Testis (tissue), 3 donors: ENCODE results near the gene BANK1. TPM values are rescaled to one million over a fixed set of nuclear protein-coding genes. Genes with fewer than 3 reads are reported as not detected.

Experiments
- DNase-seq: peaks from one replicate; pipeline ENCODE4 v3.0.0-alpha.2; 2019
- H3K27ac ChIP-seq, 2 donors: fragments of 200-600 bp; sonication (generic); one replicate each; pipeline ENCODE4 v1.5.1; 2019
- H3K27me3 ChIP-seq: fragments of 200-600 bp; sonication (generic); one replicate; pipeline ENCODE4 v1.5.1; 2019
- H3K36me3 ChIP-seq: fragments of 200-600 bp; sonication (generic); one replicate; pipeline ENCODE4 v1.5.1; 2017; ENCODE audit warnings: low read depth; ENCODE audit errors: missing control alignments
- H3K4me1 ChIP-seq: fragments of 200-600 bp; sonication (generic); one replicate; pipeline ENCODE4 v1.5.1; 2019
- H3K4me3 ChIP-seq, 2 donors: fragments of 200-600 bp; sonication (generic); one replicate each; pipeline ENCODE4 v1.5.1; 2017 to 2019
- H3K9me3 ChIP-seq: fragments of 200-600 bp; sonication (generic); one replicate; pipeline ENCODE4 v1.5.1; 2017
- POLR2A ChIP-seq: fragments of 450-650 bp; IDR thresholded peaks from one replicate; pipeline ENCODE4 v1.6.1; 2017; ENCODE audit warnings: antibody characterized with exemption, mild to moderate bottlenecking, moderate library complexity
- WGBS, 2 donors: methylation state at CpG; one replicate each; pipeline ENCODE4 v1.1.5; 2018; 5-methylcytosine and 5-hydroxymethylcytosine counted together
- intact Hi-C: fragments of 100-400 bp; cut with DNase I; formaldehyde crosslinking; loops from one replicate; pipeline ENCODE4 v1.15.1; 2023; ENCODE audit warnings: low total_unique reads
- polyA plus RNA-seq: library from polyadenylated mRNA; stranded (reverse); fragments of 350-450 nt; fragmentation: Illumina TruSeq; extraction: RNeasy Lipid Tissue Mini Kit (QIAGEN cat#74804); gene quantifications from one replicate; pipeline ENCODE4 v1.2.3, GENCODE V29; 2014; ENCODE audit warnings: low read depth, low replicate concordance; ENCODE audit not compliant: insufficient read depth
- total RNA-seq, 2 donors: library from RNA; depleted of rRNA; stranded (reverse); fragments of >200 nt; gene quantifications; one replicate each; pipeline ENCODE4 v1.2.3, GENCODE V29; 2016
- TF ChIP-seq, protein P1 (sequence below), 3 experiments: fragments of 450-650 bp in 2 of 3; fragments of 200-600 bp in 1 of 3; sonication (generic) in 1 of 3; IDR thresholded peaks; one replicate each; pipeline ENCODE4 v1.5.1; 2016 to 2019; ENCODE audit warnings: antibody characterized with exemption in 3 of 3, mild to moderate bottlenecking in 2 of 3, moderate library complexity in 1 of 3

Gene BANK1
- total and polyA plus RNA-seq, 3 donors from 2014 or later: 5.2 to 10.4 (median 10.0) TPM

- Histone ChIP-seq H3K27me3 (no peaks in the 10 kb centered on the region), H3K4me3 (no peak overlapping the region)
- 68 to 82% methylated on average over 1 of the region's 1 CpG for WGBS, 2 donors
Measured at GRCh38 chr4:101973361-101973760, 182.8 kb downstream of the BANK1 start.

GRCh38 chr4:101977076-101977475 lies 186.5 kb downstream of the BANK1 start:
- intact Hi-C loops: no loop called here
- Histone ChIP-seq H3K4me1 (no peaks in the 10 kb centered on the region), H3K36me3 (no peaks in the 10 kb centered on the region), H3K9me3 (no peaks in the 10 kb centered on the region), H3K4me3 (no peak overlapping the region), H3K27ac (no peak overlapping the region), H3K27me3 (no peaks in the 10 kb centered on the region)
- DNase-seq: no peak
- 42 to 45% methylated on average over 2 of the region's 2 CpGs for WGBS, 2 donors
- TF ChIP-seq POLR2A: no peak
- TF ChIP-seq, protein P1, sequence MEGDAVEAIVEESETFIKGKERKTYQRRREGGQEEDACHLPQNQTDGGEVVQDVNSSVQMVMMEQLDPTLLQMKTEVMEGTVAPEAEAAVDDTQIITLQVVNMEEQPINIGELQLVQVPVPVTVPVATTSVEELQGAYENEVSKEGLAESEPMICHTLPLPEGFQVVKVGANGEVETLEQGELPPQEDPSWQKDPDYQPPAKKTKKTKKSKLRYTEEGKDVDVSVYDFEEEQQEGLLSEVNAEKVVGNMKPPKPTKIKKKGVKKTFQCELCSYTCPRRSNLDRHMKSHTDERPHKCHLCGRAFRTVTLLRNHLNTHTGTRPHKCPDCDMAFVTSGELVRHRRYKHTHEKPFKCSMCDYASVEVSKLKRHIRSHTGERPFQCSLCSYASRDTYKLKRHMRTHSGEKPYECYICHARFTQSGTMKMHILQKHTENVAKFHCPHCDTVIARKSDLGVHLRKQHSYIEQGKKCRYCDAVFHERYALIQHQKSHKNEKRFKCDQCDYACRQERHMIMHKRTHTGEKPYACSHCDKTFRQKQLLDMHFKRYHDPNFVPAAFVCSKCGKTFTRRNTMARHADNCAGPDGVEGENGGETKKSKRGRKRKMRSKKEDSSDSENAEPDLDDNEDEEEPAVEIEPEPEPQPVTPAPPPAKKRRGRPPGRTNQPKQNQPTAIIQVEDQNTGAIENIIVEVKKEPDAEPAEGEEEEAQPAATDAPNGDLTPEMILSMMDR (IDR thresholded peaks at IDR 0.05): no peak

More at GRCh38 chr4:101973361-101973760, 182.8 kb downstream of the BANK1 start:
- no peak overlapping the region for H3K27ac ChIP-seq
- intact Hi-C loops: no loop called here
- TF ChIP-seq, protein P1 (IDR thresholded peaks at IDR 0.05): no peak
- TF ChIP-seq POLR2A: no peak
- no peak for DNase-seq
- no peaks in the 10 kb centered on the region for H3K4me1 ChIP-seq
- no peaks in the 10 kb centered on the region for H3K9me3 ChIP-seq
- no peaks in the 10 kb centered on the region for H3K36me3 ChIP-seq

- Histone ChIP-seq H3K9me3 (no peaks in the 10 kb centered on the region), H3K4me1 (no peaks in the 10 kb centered on the region), H3K27ac (no peak overlapping the region), H3K27me3 (no peaks in the 10 kb centered on the region), H3K36me3 (no peaks in the 10 kb centered on the region), H3K4me3 (no peak overlapping the region)
- intact Hi-C loops: no loop called here
- 65 to 68% methylated on average over 1 of the region's 1 CpG for WGBS, 2 donors
- no peak for DNase-seq
- TF ChIP-seq POLR2A: no peak
- TF ChIP-seq, protein P1 (IDR thresholded peaks at IDR 0.05): no peak
Measured at GRCh38 chr4:101981756-101982155, 191.2 kb downstream of the BANK1 start.

DNA sequence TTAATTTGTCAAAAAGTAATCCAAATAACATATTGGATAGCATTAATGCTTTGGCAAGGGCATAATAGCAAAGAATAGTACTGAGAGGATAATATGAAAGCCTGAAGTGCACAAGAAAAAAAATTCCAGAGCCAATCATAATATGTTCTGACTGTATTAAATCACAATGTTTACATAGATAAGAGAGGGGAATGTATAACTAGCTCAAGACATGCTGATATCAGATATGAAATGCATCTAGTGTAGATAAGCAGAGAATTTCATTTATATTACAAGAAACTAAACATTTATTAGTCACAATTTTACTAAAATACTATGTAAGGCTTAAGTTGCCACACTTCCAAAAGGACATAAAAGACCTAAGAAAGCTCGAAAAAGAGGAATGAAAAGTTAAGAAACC lies 193.3 kb downstream of the BANK1 start:
- H3K9me3 ChIP-seq: no peaks in the 10 kb centered on the region
- no peaks in the 10 kb centered on the region for H3K27me3 ChIP-seq
- no peak overlapping the region for H3K27ac ChIP-seq
- intact Hi-C loops: no loop called here
- WGBS, 2 donors: 70 to 88% methylated on average over 1 of the region's 1 CpG
- H3K4me3 ChIP-seq: no peak overlapping the region
- H3K36me3 ChIP-seq: no peaks in the 10 kb centered on the region
- DNase-seq: no peak
- TF ChIP-seq, protein P1 (IDR thresholded peaks at IDR 0.05): no peak
- no peak for TF ChIP-seq POLR2A
- no peaks in the 10 kb centered on the region for H3K4me1 ChIP-seq

GRCh38 chr4:101987623-101988243 lies 197.2 kb downstream of the BANK1 start:
- no peak for DNase-seq
- no peaks in the 10 kb centered on the region for H3K4me1 ChIP-seq
- 81 to 88% methylated on average over 5 of the region's 5 CpGs for WGBS, 2 donors
- intact Hi-C loops: no loop called here
- H3K27ac ChIP-seq: no peak overlapping the region
- no peaks in the 10 kb centered on the region for H3K36me3 ChIP-seq
- no peaks in the 10 kb centered on the region for H3K9me3 ChIP-seq
- TF ChIP-seq POLR2A: no peak
- TF ChIP-seq, protein P1 (IDR thresholded peaks at IDR 0.05): no peak
- H3K4me3 ChIP-seq: no peak overlapping the region
- H3K27me3 ChIP-seq: no peaks in the 10 kb centered on the region
